MM.1S (cell line): ENCODE results near the gene TTC34.

ENCODE experiments used
- DNase-seq: peaks from one replicate; pipeline ENCODE4 v3.0.0-alpha.2; 2015
- H2AFZ ChIP-seq: fragments of 300-600 bp; sonication (generic); 2 replicates; pipeline ENCODE4 v1.6.0; 2016; ENCODE audit warnings: antibody characterized with exemption, low read length
- H3F3A ChIP-seq: fragments of 300-600 bp; sonication (generic); 2 replicates; pipeline ENCODE4 v1.6.1; 2016; ENCODE audit warnings: mild to moderate bottlenecking, antibody characterized with exemption, low read length, moderate library complexity, mixed read lengths; ENCODE audit not compliant: insufficient read depth
- H3K27ac ChIP-seq: fragments of 300-600 bp; sonication (generic); 2 replicates; pipeline ENCODE4 v1.5.1; 2016; ENCODE audit warnings: mild to moderate bottlenecking, low read length
- H3K27me3 ChIP-seq: fragments of 300-600 bp; sonication (generic); replicated peaks from 2 replicates; pipeline ENCODE4 v1.6.0; 2016; ENCODE audit warnings: low read length; ENCODE audit not compliant: insufficient read depth
- H3K36me3 ChIP-seq: fragments of 300-600 bp; sonication (generic); replicated peaks from 2 replicates; pipeline ENCODE4 v1.6.1; 2016; ENCODE audit warnings: mild to moderate bottlenecking, low read length, mixed read lengths; ENCODE audit not compliant: insufficient read depth
- H3K4me1 ChIP-seq: fragments of 300-600 bp; sonication (generic); 2 replicates; pipeline ENCODE4 v1.6.1; 2016; ENCODE audit warnings: low read length, mixed read lengths
- H3K4me2 ChIP-seq: fragments of 300-600 bp; sonication (generic); 2 replicates; pipeline ENCODE4 v1.6.0; 2016; ENCODE audit warnings: low read depth, low read length
- H3K4me3 ChIP-seq: fragments of 300-600 bp; sonication (generic); 2 replicates; pipeline ENCODE4 v1.5.1; 2016; ENCODE audit warnings: low read length, mixed read lengths
- H3K79me2 ChIP-seq: fragments of 300-600 bp; sonication (generic); 2 replicates; pipeline ENCODE4 v1.6.1; 2016; ENCODE audit warnings: mixed run types, low read length, mixed read lengths
- H3K9ac ChIP-seq: fragments of 300-600 bp; sonication (generic); 2 replicates; pipeline ENCODE4 v1.6.1; 2016; ENCODE audit warnings: low read length, mixed read lengths
- H3K9me2 ChIP-seq: fragments of 300-600 bp; sonication (generic); replicated peaks from 2 replicates; pipeline ENCODE4 v1.6.1; 2016; ENCODE audit warnings: mild to moderate bottlenecking, low read length, mixed read lengths; ENCODE audit not compliant: insufficient read depth
- H3K9me3 ChIP-seq: fragments of 300-600 bp; sonication (generic); replicated peaks from 2 replicates; pipeline ENCODE4 v1.6.1; 2016; ENCODE audit warnings: mild to moderate bottlenecking, low read length, mixed read lengths; ENCODE audit not compliant: insufficient read depth
- H4K20me1 ChIP-seq: fragments of 300-600 bp; sonication (generic); 2 replicates; pipeline ENCODE4 v1.6.1; 2016; ENCODE audit warnings: mild to moderate bottlenecking, low read length, moderate library complexity, mixed read lengths; ENCODE audit not compliant: insufficient read depth
- CTCF ChIP-seq: fragments of 300-600 bp; sonication (generic); IDR thresholded peaks from 2 replicates; pipeline ENCODE4 v1.5.1; 2016; ENCODE audit warnings: antibody characterized with exemption, low read length, mixed read lengths
- EZH2 ChIP-seq: fragments of 300-600 bp; sonication (generic); optimal IDR thresholded peaks from 2 replicates; pipeline ENCODE3; 2017; ENCODE audit warnings: low read depth, mild to moderate bottlenecking, antibody characterized with exemption, low read length, mixed read lengths
- EZH2phosphoT487 ChIP-seq: fragments of 300-600 bp; sonication (generic); IDR thresholded peaks from 2 replicates; pipeline ENCODE4 v1.6.1; 2018; ENCODE audit warnings: antibody characterized with exemption, low read length

TTC34 gene

GRCh38 chr1:2643414-2644077 is 157.9 kb downstream of the TTC34 start:
- no peaks in the 10 kb centered on the region for H3K79me2 ChIP-seq
- DNase-seq: no peak
- H3K27ac ChIP-seq: no peak overlapping the region
- H3K9me3 ChIP-seq: no peaks in the 10 kb centered on the region
- H3K36me3 ChIP-seq: no peaks in the 10 kb centered on the region
- TF ChIP-seq EZH2: no peak
- no peak for TF ChIP-seq CTCF
- no peak for TF ChIP-seq EZH2phosphoT487
- peak overlapping the region; percentile 99; the same call in 1 of the 2 replicates for H2AFZ ChIP-seq
- peaks cover 50% of the 10 kb centered on the region for H3K27me3 ChIP-seq
- H3K9me2 ChIP-seq: no peaks in the 10 kb centered on the region
- no peak overlapping the region for H3K9ac ChIP-seq
- H4K20me1 ChIP-seq: no peaks in the 10 kb centered on the region
- H3K4me3 ChIP-seq: peak overlapping the region; percentile 71
- H3F3A ChIP-seq: no peaks in the 10 kb centered on the region
- H3K4me2 ChIP-seq: peak overlapping the region; percentile 99; the same call in 1 of the 2 replicates
- no peaks in the 10 kb centered on the region for H3K4me1 ChIP-seq

GRCh38 chr1:2642560-2643413 is 158.7 kb downstream of the TTC34 start:
- Histone ChIP-seq H3F3A (no peaks in the 10 kb centered on the region), H3K4me2 (peak overlapping the region; percentile 99), H3K4me3 (peak overlapping the region; percentile 71), H3K9me2 (no peaks in the 10 kb centered on the region), H2AFZ (peak overlapping the region; percentile 99), H3K4me1 (no peaks in the 10 kb centered on the region), H4K20me1 (no peaks in the 10 kb centered on the region), H3K27ac (peak overlapping the region; percentile 43; the same call in 1 of the 2 replicates), H3K9me3 (no peaks in the 10 kb centered on the region), H3K9ac (peak overlapping the region; percentile 86), H3K79me2 (no peaks in the 10 kb centered on the region), H3K27me3 (peaks cover 50% of the 10 kb centered on the region), H3K36me3 (no peaks in the 10 kb centered on the region)
- DNase-seq: peak; percentile 91
- TF ChIP-seq EZH2phosphoT487 (no peak), CTCF (peak; percentile 7; the same call in 1 of the 2 replicates)

- peaks cover 52% of the 10 kb centered on the region for H3K27me3 ChIP-seq
- DNase-seq: no peak
Observed at GRCh38 chr1:2642131-2642559, 159.3 kb downstream of the TTC34 start.

More at GRCh38 chr1:2642131-2642559, 159.3 kb downstream of the TTC34 start:
- H3K9me3 ChIP-seq: no peaks in the 10 kb centered on the region
- TF ChIP-seq EZH2 (no peak), EZH2phosphoT487 (no peak), CTCF (no peak)
- H4K20me1 ChIP-seq: no peaks in the 10 kb centered on the region
- peak overlapping the region; percentile 99 for H2AFZ ChIP-seq
- H3K27ac ChIP-seq: no peak overlapping the region
- H3K79me2 ChIP-seq: no peaks in the 10 kb centered on the region
- no peaks in the 10 kb centered on the region for H3K4me1 ChIP-seq
- H3F3A ChIP-seq: no peaks in the 10 kb centered on the region
- H3K9me2 ChIP-seq: no peaks in the 10 kb centered on the region
- H3K4me2 ChIP-seq: peak overlapping the region; percentile 99
- H3K9ac ChIP-seq: peak overlapping the region; percentile 86
- H3K36me3 ChIP-seq: no peaks in the 10 kb centered on the region
- H3K4me3 ChIP-seq: peak overlapping the region; percentile 71
